Right lung (tissue), 5 donors: ENCODE data around the gene PIGBOS1. TPM values are rescaled to one million over a fixed set of nuclear protein-coding genes. Genes with fewer than 3 reads are reported as not detected.

Source experiments
- DNase-seq, 2 donors: peaks; one replicate each; pipeline ENCODE4 v3.0.0-alpha.2; 2013
- polyA plus RNA-seq, 5 donors: library from polyadenylated mRNA; unstranded; fragments of 120-200 nt; gene quantifications; one replicate each; pipeline versions ENCODE4 v1.2.1 to v1.2.3, GENCODE V29; 2013; ENCODE audit warnings: inconsistent platforms in 1 of 5, low replicate concordance in 1 of 5; ENCODE audit not compliant: insufficient read length in 5 of 5, insufficient read depth in 1 of 5

The PIGBOS1 gene
- polyA plus RNA-seq, 5 donors: 11.4 to 17.7 (median 13.2) TPM

GRCh38 chr15:55270291-55270690 lies 48.6 kb downstream of the PIGBOS1 start:
- DNase-seq: no peak

GRCh38 chr15:55268176-55268695 lies 50.7 kb downstream of the PIGBOS1 start:
- DNase-seq: no peak

GRCh38 chr15:55267401-55268175 lies 51.3 kb downstream of the PIGBOS1 start:
- DNase-seq: no peak

Other genes starting within 250 kb of the PIGBOS1 start
- 100 to 1,000 TPM; 133 to 168 (median 150) TPM for gene RSL24D1, start 122.2 kb downstream of the PIGBOS1 start, polyA plus RNA-seq
- gene RAB27A, start 29.3 kb downstream of the PIGBOS1 start, polyA plus RNA-seq: 10 to 100 TPM; 30.0 to 45.9 (median 36.8) TPM
- 10 to 100 TPM; 17.5 to 23.3 (median 20.4) TPM for gene PIGB, start 99 bp upstream of the PIGBOS1 start, polyA plus RNA-seq
- 10 to 100 TPM; 24.2 to 35.8 (median 34.6) TPM for gene CCPG1, start 89.2 kb upstream of the PIGBOS1 start, polyA plus RNA-seq
- gene PIERCE2, start 89.4 kb upstream of the PIGBOS1 start, polyA plus RNA-seq: 1 to 10 TPM; 3.1 to 4.2 (median 3.3) TPM
- 1 to 10 TPM; 5.7 to 9.1 (median 7.5) TPM for gene DNAAF4, start 189.1 kb upstream of the PIGBOS1 start, polyA plus RNA-seq